K562 (cell line): ENCODE measurements around the gene OSBP2. TPM values are rescaled to one million over a fixed set of nuclear protein-coding genes. Genes with fewer than 3 reads are reported as not detected.

ENCODE experiments used
- ATAC-seq: fragments of 200-7000 bp; cut with Tn5 transposase; 3 replicates; pipeline ENCODE4 v1.9.1; 2020; ENCODE audit warnings: moderate library complexity
- BruUV-seq: library from RNA; stranded (reverse); fragments of 400-500 nt; replicated peaks from 2 replicates; lab custom pipeline; 2021; lab: Mats Ljungman, UMichigan
- CTCF ChIA-PET: fragments of 300-600 bp; formaldehyde crosslinking; extraction: SDS; loops from one replicate; lab custom pipeline; 2021; ENCODE audit warnings: low intra/inter-chr PET ratio; lab: Yijun Ruan, JAX
- POLR2A ChIA-PET: fragments of 300-600, 350-650 bp; sonication (Branson Sonifier 250); formaldehyde crosslinking; extraction: SDS; loops from one replicate; lab custom pipeline; 2021; ENCODE audit warnings: antibody characterized with exemption, inconsistent platforms; lab: Yijun Ruan, JAX
- DNase-seq, 4 experiments: peaks; one replicate each; pipeline versions ENCODE4 v3.0.0 to v3.0.0-alpha.2; 2011 to 2018; ENCODE audit warnings: low spot score in 3 of 4, mixed read lengths in 3 of 4; ENCODE audit errors: extremely low read depth in 1 of 4
- FAIRE-seq: peaks from 2 replicates; lab custom pipeline; 2011; peaks lifted over from hg19 to GRCh38; lab: Jason Lieb, UNC
- H2AFZ ChIP-seq: 2 replicates; pipeline ENCODE4 v1.6.0; 2011; ENCODE audit warnings: low read depth, low read length, control low read depth, inconsistent platforms
- H3K27ac ChIP-seq: fragments of 200-600 bp; 3 replicates; pipeline ENCODE4 v1.8.0; 2011; ENCODE audit warnings: low read depth, mild to moderate bottlenecking, control low read depth, inconsistent platforms, low read length, moderate library complexity, mixed read lengths; ENCODE audit errors: extremely low read depth
- H3K27me3 ChIP-seq, 2 experiments: fragments of 300-600 bp in 1 of 2; 2 replicates in 1 of 2; 3 replicates in 1 of 2; pipeline versions ENCODE4 v1.6.0 to v1.8.0; 2011; ENCODE audit warnings: inconsistent platforms in 2 of 2, low read length in 2 of 2, mild to moderate bottlenecking in 1 of 2, mixed read lengths in 1 of 2, moderate library complexity in 1 of 2; ENCODE audit not compliant: control insufficient read depth in 2 of 2, insufficient read depth in 2 of 2
- H3K36me3 ChIP-seq: fragments of 300-600 bp; 3 replicates; pipeline ENCODE4 v1.8.0; 2011; ENCODE audit warnings: mild to moderate bottlenecking, low read length, inconsistent platforms; ENCODE audit not compliant: control insufficient read depth, insufficient read depth
- H3K4me1 ChIP-seq, 2 experiments: fragments of 200-600 bp in 1 of 2; replicated peaks in 1 of 2; 2 replicates in 1 of 2; 3 replicates in 1 of 2; pipeline versions ENCODE4 v1.5.1 to v1.8.0; 2011; ENCODE audit warnings: inconsistent platforms in 2 of 2, low read length in 2 of 2, mild to moderate bottlenecking in 1 of 2, mixed read lengths in 1 of 2, moderate library complexity in 1 of 2; ENCODE audit not compliant: control insufficient read depth in 2 of 2, insufficient read depth in 2 of 2
- H3K4me2 ChIP-seq: 2 replicates; pipeline ENCODE4 v1.6.1; 2011; ENCODE audit warnings: low read length, control low read depth, inconsistent platforms, mixed read lengths; ENCODE audit not compliant: insufficient read depth
- H3K4me3 ChIP-seq: fragments of 200-600 bp; sonication (generic), shearing (Covaris generic); 2 replicates; pipeline ENCODE4 v1.5.1; 2016; ENCODE audit warnings: control low read depth, inconsistent platforms
- H3K79me2 ChIP-seq: fragments of 200-600 bp; 3 replicates; pipeline ENCODE4 v1.8.0; 2011; ENCODE audit warnings: low read length, inconsistent platforms; ENCODE audit not compliant: control insufficient read depth, insufficient read depth
- H3K9ac ChIP-seq, 2 experiments: 2 replicates each; pipeline versions ENCODE4 v1.6.0 to v1.6.1; 2011; ENCODE audit warnings: low read depth in 2 of 2, low read length in 2 of 2, control low read depth in 1 of 2, inconsistent platforms in 1 of 2, mild to moderate bottlenecking in 1 of 2, mixed read lengths in 1 of 2; ENCODE audit not compliant: insufficient read depth in 1 of 2
- H3K9me1 ChIP-seq: one replicate; pipeline ENCODE4 v1.6.0; 2011; ENCODE audit warnings: inconsistent platforms, mild to moderate bottlenecking, low read length, moderate library complexity; ENCODE audit not compliant: control insufficient read depth, insufficient read depth
- H3K9me3 ChIP-seq: replicated peaks from 2 replicates; pipeline ENCODE4 v1.5.1; 2011; ENCODE audit warnings: low read depth, low read length, inconsistent platforms; ENCODE audit not compliant: control insufficient read depth, insufficient read depth
- H4K20me1 ChIP-seq: replicated peaks from 2 replicates; pipeline ENCODE4 v1.6.1; 2011; ENCODE audit warnings: low read length, inconsistent platforms, mixed read lengths; ENCODE audit not compliant: control insufficient read depth, insufficient read depth
- COPS2 ChIP-seq: fragments of 450-650 bp; conservative IDR thresholded peaks from 2 replicates; pipeline ENCODE4 v1.6.1; 2016; ENCODE audit warnings: mild to moderate bottlenecking, moderate library complexity
- NFATC3 ChIP-seq: fragments of 450-650 bp; IDR thresholded peaks from 2 replicates; pipeline ENCODE4 v1.6.1; 2017; ENCODE audit warnings: mild to moderate bottlenecking
- PCBP1 ChIP-seq: fragments of 200-400 bp; formaldehyde crosslinking; IDR thresholded peaks from 2 replicates; pipeline ENCODE4 v1.6.1; 2018; ENCODE audit warnings: mild to moderate bottlenecking, low read depth, low read length; ENCODE audit not compliant: poor library complexity, severe bottlenecking
- POLR3G ChIP-seq: IDR thresholded peaks from 2 replicates; pipeline ENCODE4 v1.6.1; 2011; ENCODE audit not compliant: insufficient read length, insufficient replicate concordance; ENCODE audit errors: extremely low read depth
- PURB ChIP-seq: sonication (generic); formaldehyde crosslinking; IDR thresholded peaks from 2 replicates; pipeline ENCODE4 v1.9.0; 2021; ENCODE audit warnings: low read depth, mild to moderate bottlenecking, missing genetic modification reagents
- SETDB1 ChIP-seq: IDR thresholded peaks from one replicate; pipeline ENCODE4 v1.6.1; 2012; ENCODE audit warnings: low read length, control low read depth, inconsistent platforms
- SRSF7 ChIP-seq: fragments of 200-400 bp; formaldehyde crosslinking; optimal IDR thresholded peaks from 2 replicates; pipeline ENCODE3; 2017; ENCODE audit warnings: mild to moderate bottlenecking, low read depth, low read length
- ZNF12 ChIP-seq: sonication (generic); formaldehyde crosslinking; IDR thresholded peaks from 2 replicates; pipeline ENCODE4 v1.4.0; 2020; ENCODE audit warnings: mild to moderate bottlenecking, missing genetic modification reagents
- WGBS: fragments of 100-300 bp; shearing (Covaris generic); methylation state at CpG from one replicate; pipeline ENCODE4 v1.1.6; 2016; ENCODE audit warnings: low coverage, mixed read lengths; ENCODE audit not compliant: insufficient coverage; ENCODE audit errors: missing lambda C conversion rate; 5-methylcytosine and 5-hydroxymethylcytosine counted together
- in situ Hi-C: fragments of 300-500 bp; cut with MboI; formaldehyde crosslinking; loops from 4 replicates; pipeline ENCODE4 v1.15.0; 2018; ENCODE audit warnings: inconsistent platforms, mixed read lengths
- intact Hi-C: fragments of 100-400 bp; cut with micrococcal nuclease; formaldehyde crosslinking; loops from 2 replicates; pipeline ENCODE4 v1.14.2; 2022
- polyA plus RNA-seq, 8 experiments: library from polyadenylated mRNA; depleted of rRNA in 4 of 8; stranded (reverse) in 5 of 8; unstranded in 3 of 8; fragments of >200 nt; fragmentation: Nextera tagmentation in 2 of 8; fragmentation: Illumina TruSeq in 1 of 8; extraction: Ambion mirVana in 2 of 8; extraction: Trizol in 1 of 8; gene quantifications; 2 replicates each; pipeline versions ENCODE4 v1.2.1 to v1.2.3, GENCODE V29; 2011 to 2014; ENCODE audit warnings: inconsistent platforms in 1 of 8, missing spikeins in 1 of 8
- total RNA-seq, 7 experiments: library from RNA; depleted of rRNA in 6 of 7; stranded (reverse); fragments of >200 nt in 6 of 7; fragmentation: Illumina TruSeq in 2 of 7; extraction: Trizol in 2 of 7; gene quantifications; 2 replicates each; pipeline versions ENCODE4 v1.2.1 to v1.2.3, GENCODE V29; 2011 to 2021; ENCODE audit warnings: low replicate concordance in 1 of 7
- TF ChIP-seq, protein P1 (sequence below): fragments of 250-450 bp; sonication (Bioruptor Pico); IDR thresholded peaks from 2 replicates; pipeline ENCODE4 v1.8.0; 2022; ENCODE audit warnings: inconsistent platforms, mild to moderate bottlenecking, moderate library complexity, borderline replicate concordance
- TF ChIP-seq, protein P2 (sequence below): fragments of 200-800 bp; sonication (Bioruptor generic); IDR thresholded peaks from 2 replicates; pipeline ENCODE4 v1.6.1; 2017; ENCODE audit warnings: missing genetic modification characterization, missing compliant biosample characterization

OSBP2 gene
- total and polyA plus RNA-seq, 9 of the 15 experiments (the other 6 are each of a cell fraction or from before 2014, with no cell fraction given), result 0.52 to 29.5 (median 21.6) TPM

DNA sequence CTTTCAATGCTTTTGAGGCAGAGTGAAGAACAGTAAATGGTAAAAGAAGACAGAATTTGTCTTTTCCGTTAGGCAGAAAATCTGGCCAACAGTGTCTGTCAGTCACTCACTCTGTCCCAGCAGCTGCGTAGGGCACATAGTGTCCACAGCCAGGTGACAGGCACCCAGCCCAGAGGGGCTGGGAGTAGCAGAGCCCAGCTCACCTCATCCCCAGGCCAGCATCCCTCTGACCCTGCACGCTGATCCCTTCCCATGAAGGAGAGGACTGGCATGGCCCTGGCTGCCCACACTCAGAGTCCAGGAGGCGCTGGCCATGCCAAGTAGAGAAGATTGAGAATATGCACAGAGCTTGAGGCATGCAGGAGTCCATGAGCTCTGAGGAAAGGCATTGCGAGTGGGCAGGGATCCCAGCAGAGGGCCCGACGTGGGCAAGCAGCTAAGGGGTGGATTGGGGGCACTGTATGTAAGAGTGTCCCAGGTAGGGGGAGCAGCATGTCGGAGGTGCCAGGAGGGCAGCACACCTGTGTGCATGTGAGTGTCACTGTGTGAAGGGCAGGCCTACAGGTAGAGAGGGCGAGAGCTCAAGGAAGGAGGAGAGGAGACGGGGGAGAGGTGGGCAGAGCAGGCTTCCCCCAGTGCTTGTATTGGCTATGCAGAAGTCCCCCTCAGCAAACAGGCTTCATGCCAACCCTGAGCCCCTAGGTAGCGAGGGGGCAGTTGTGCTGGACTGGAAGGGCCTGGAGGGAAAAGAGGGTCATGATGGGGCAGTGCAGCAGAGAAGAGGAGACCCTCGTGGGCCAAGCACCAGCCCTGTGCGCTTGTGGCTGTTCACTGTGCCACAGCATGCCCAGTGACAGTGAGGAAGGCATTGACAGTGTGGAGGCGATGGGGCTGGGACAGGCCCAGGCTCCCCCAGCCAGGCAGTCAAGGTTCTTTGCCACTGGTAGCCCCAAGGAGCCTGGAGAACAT, 133.8 kb downstream of the OSBP2 start:
- H3K4me2 ChIP-seq, result no peak overlapping the region
- in situ Hi-C loops, result no loop called here
- TF ChIP-seq, protein P1, sequence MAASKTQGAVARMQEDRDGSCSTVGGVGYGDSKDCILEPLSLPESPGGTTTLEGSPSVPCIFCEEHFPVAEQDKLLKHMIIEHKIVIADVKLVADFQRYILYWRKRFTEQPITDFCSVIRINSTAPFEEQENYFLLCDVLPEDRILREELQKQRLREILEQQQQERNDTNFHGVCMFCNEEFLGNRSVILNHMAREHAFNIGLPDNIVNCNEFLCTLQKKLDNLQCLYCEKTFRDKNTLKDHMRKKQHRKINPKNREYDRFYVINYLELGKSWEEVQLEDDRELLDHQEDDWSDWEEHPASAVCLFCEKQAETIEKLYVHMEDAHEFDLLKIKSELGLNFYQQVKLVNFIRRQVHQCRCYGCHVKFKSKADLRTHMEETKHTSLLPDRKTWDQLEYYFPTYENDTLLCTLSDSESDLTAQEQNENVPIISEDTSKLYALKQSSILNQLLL (CRISPR knock-in tag), result no peak
- no peak for TF ChIP-seq SRSF7
- TF ChIP-seq POLR3G, result no peak
- no peak for TF ChIP-seq NFATC3
- TF ChIP-seq, protein P2, sequence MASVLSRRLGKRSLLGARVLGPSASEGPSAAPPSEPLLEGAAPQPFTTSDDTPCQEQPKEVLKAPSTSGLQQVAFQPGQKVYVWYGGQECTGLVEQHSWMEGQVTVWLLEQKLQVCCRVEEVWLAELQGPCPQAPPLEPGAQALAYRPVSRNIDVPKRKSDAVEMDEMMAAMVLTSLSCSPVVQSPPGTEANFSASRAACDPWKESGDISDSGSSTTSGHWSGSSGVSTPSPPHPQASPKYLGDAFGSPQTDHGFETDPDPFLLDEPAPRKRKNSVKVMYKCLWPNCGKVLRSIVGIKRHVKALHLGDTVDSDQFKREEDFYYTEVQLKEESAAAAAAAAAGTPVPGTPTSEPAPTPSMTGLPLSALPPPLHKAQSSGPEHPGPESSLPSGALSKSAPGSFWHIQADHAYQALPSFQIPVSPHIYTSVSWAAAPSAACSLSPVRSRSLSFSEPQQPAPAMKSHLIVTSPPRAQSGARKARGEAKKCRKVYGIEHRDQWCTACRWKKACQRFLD (CRISPR knock-in tag), result no peak
- TF ChIP-seq SETDB1, result no peak
- no peak for TF ChIP-seq ZNF12 (CRISPR knock-in tag)
- no peak for TF ChIP-seq COPS2
- TF ChIP-seq PURB, result no peak
- TF ChIP-seq PCBP1, result no peak
- TF ChIP-seq, all 486 proteins: peak for 0
- no peaks in the 10 kb centered on the region for H3K9me1 ChIP-seq
- DNase-seq (no peak), FAIRE-seq (no peak), ATAC-seq (no peak)
- no peak overlapping the region for H2AFZ ChIP-seq
- CTCF ChIA-PET, result no interaction called here
- H3K4me3 ChIP-seq, result no peak overlapping the region
- no peaks in the 10 kb centered on the region for H3K36me3 ChIP-seq
- peaks cover 10 to 57% of the 10 kb centered on the region in 2 experiments for H3K27me3 ChIP-seq
- no peaks in the 10 kb centered on the region for H3K9me3 ChIP-seq
- H3K9ac ChIP-seq, result no peak overlapping the region
- no peaks in the 10 kb centered on the region for H3K79me2 ChIP-seq
- 1% methylated on average over 10 of the region's 14 CpGs for WGBS
- H3K27ac ChIP-seq, result no peak overlapping the region
- POLR2A ChIA-PET, result no interaction called here
- peaks cover 7% of the 10 kb centered on the region; the same call in 1 of the 2 replicates for H4K20me1 ChIP-seq
- no TSS peak for BruUV-seq
- H3K4me1 ChIP-seq, result no peaks in the 10 kb centered on the region
- intact Hi-C loops, result no loop called here
